Mesothelial cell of epicardium (in vitro differentiated cells): Measurements from ENCODE around the gene TMEM62. TPM values are rescaled to one million over a fixed set of nuclear protein-coding genes. Genes with fewer than 3 reads are reported as not detected.

Experiments
- DNase-seq, 2 experiments: peaks; one replicate each; pipeline ENCODE4 v3.0.0; 2021; ENCODE audit warnings: low spot score in 2 of 2; ENCODE audit not compliant: unreplicated experiment in 2 of 2
- H3K27ac Mint-ChIP-seq: 2 replicates; pipeline ENCODE4 v1.8.0; 2021; ENCODE audit warnings: mixed read lengths
- H3K27me3 Mint-ChIP-seq: 2 replicates; pipeline ENCODE4 v1.8.0; 2021; ENCODE audit warnings: low read depth, mixed read lengths
- H3K36me3 Mint-ChIP-seq: 2 replicates; pipeline ENCODE4 v1.8.0; 2021; ENCODE audit warnings: mixed read lengths
- H3K4me1 Mint-ChIP-seq: 2 replicates; pipeline ENCODE4 v1.8.0; 2021; ENCODE audit warnings: mixed read lengths
- H3K4me3 Mint-ChIP-seq: 2 replicates; pipeline ENCODE4 v1.8.0; 2021; ENCODE audit warnings: mild to moderate bottlenecking, moderate library complexity, mixed read lengths
- H3K9me3 Mint-ChIP-seq: 2 replicates; pipeline ENCODE4 v1.8.0; 2021; ENCODE audit warnings: mixed read lengths
- total RNA-seq: library from RNA; stranded (reverse); gene quantifications from 3 replicates; pipeline ENCODE4 v1.2.1, GENCODE V29; 2021
- TF ChIP-seq, protein P1 (sequence below): fragments of 200-600 bp; sonication (generic); IDR thresholded peaks from one replicate; pipeline ENCODE4 v1.5.0; 2021; ENCODE audit warnings: antibody characterized with exemption; ENCODE audit not compliant: unreplicated experiment

TMEM62 gene
- total RNA-seq, 1 donor from 2014 or later = 13.4 TPM

DNA sequence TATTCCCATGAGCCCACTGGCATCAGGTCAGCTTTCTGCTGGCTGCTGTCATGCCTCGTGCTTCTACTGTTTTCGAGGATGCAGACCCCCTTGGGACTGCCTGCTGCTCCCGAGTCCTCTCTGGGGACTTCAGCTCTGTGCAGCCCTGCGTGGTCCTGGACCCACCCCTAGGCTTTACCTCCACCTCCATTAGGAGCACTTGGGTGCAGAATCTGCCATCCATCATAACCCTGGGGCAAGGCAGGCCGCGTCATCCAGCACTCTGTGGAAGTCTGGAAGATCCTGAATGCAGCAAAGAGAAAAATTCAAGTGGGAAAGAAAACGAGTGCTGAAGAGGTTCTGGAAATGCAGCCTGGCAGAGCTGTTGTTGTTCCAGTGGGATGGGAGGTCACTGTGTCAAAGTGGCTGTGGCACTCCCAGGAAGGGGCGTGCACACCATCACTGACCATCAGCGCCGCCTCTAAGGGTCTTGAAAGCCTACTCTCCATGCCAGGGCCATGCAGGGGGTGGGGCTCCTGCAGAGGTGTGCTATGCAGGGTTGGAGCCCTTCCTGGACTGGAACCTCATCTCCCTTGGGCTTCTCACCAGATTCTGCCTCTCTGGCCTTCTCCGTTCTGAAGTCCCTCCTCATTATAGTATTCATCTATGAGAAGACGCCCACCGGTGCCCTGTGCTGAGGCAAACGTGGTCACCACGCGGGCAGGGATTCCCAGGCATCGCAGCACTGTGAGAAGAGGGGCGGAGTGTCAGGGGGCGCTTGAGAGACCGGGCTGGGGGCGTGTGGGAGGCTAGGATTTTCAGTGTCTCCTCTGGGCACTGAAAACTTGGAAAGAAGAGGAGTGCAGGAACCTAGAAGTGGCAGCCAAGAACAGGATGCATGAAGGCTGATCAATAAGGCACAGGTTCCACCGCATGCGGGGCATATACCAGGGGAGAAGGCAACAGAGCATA, 74.9 kb downstream of the TMEM62 start:
- Mint-ChIP-seq H3K27me3 (peaks cover 52% of the 10 kb centered on the region), H3K4me3 (no peak overlapping the region)
- DNase-seq = no peak

DNA sequence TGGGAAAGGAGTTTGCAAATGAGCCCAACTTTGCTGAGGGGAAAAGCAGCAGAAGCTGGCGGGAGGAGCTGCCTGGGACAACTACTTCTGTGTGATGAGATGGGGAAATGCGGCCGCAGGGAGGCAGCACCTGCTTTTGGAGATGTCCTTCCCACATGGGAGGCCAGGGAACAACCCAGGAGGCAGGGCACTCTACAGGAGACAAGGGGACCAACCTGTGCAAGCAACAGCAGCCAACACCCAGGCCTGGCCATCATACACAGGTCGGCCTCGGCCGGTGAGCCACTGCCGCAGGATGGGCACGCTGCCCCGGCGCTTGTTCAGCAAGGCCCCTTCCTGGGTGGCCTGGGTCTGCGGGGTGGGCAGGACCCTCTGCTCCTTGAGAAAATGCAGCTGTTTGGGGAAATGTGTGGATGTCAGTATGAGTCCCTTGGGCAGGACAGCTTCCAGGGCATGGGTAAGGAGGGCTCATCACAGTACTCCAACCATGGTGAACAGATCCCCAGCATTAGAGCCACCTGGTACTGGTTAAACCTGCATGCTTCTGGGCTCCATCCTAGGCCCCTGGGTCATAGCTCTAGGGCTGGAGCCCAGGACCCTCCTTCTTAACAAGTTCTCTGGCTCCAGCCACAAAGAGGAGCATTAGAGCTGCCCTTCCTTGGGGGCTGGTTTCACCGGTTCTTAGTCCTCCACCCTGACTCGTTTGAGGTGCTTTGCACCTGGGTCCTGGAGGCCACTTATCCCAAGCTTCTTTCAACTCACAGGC, 75.9 kb downstream of the TMEM62 start:
- H3K4me3 Mint-ChIP-seq = no peak overlapping the region
- H3K27ac Mint-ChIP-seq = no peak overlapping the region
- no peaks in the 10 kb centered on the region for H3K9me3 Mint-ChIP-seq
- H3K4me1 Mint-ChIP-seq = peaks cover under 1% of the 10 kb centered on the region
- H3K36me3 Mint-ChIP-seq = no peaks in the 10 kb centered on the region
- TF ChIP-seq, protein P1, sequence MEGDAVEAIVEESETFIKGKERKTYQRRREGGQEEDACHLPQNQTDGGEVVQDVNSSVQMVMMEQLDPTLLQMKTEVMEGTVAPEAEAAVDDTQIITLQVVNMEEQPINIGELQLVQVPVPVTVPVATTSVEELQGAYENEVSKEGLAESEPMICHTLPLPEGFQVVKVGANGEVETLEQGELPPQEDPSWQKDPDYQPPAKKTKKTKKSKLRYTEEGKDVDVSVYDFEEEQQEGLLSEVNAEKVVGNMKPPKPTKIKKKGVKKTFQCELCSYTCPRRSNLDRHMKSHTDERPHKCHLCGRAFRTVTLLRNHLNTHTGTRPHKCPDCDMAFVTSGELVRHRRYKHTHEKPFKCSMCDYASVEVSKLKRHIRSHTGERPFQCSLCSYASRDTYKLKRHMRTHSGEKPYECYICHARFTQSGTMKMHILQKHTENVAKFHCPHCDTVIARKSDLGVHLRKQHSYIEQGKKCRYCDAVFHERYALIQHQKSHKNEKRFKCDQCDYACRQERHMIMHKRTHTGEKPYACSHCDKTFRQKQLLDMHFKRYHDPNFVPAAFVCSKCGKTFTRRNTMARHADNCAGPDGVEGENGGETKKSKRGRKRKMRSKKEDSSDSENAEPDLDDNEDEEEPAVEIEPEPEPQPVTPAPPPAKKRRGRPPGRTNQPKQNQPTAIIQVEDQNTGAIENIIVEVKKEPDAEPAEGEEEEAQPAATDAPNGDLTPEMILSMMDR = no peak
- no peak for DNase-seq
- H3K27me3 Mint-ChIP-seq = peaks cover 50% of the 10 kb centered on the region

More for the DNA sequence above, 74.9 kb downstream of the TMEM62 start:
- Mint-ChIP-seq H3K9me3 (no peaks in the 10 kb centered on the region), H3K27ac (no peak overlapping the region), H3K4me1 (peaks cover 2% of the 10 kb centered on the region), H3K36me3 (no peaks in the 10 kb centered on the region)
- TF ChIP-seq, protein P1 = no peak

DNA sequence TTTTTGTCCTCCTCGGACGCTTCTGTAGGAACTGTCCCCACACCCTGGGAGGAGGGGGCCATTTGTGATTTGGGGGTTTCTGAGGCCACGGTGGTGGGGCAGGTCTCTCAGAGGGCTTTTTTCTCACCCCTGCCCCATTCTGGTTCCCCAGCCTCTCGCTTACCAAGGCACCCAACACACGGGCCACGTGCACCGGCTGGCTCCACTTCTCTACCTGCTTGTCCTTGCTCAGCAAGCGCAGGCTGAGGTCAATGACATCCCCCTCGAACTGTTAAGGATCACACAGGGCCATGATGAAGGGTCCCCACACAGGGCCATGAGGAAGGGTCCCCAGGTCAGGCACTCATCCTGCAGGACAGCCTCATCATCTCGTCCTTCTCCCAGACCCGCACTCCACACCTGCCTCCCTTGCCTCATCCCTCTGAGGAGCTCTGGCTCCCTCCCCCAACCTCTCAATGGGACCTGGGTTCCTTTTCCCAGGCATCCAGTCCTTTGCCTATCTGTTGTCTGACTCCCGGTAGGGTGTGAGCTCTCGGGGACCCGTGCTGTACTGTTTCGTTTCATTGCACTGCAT, 76.9 kb downstream of the TMEM62 start:
- Mint-ChIP-seq H3K27me3 (peaks cover 48% of the 10 kb centered on the region), H3K27ac (no peak overlapping the region), H3K9me3 (no peaks in the 10 kb centered on the region), H3K4me3 (no peak overlapping the region), H3K36me3 (no peaks in the 10 kb centered on the region), H3K4me1 (no peaks in the 10 kb centered on the region)
- TF ChIP-seq, protein P1 = no peak
- no peak for DNase-seq

DNA sequence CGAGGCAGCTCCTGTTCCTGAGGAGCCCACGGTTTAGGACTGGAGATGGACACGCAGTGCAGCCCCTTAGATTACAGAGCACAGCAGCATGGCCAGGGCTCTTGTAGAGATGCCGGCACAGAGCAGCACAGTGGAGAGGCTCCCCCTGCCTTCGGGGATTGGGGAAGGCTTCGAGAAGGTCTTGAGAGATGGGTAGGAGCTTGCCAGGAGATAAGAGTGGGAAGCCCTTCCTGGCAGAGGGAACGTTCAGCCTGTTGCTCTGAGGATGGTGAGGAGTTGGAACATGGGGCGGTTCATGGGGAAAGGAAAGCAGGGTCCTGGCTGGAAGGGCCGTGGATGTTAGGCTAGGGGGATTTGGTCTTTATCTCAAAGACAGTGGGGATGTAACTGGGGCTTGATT, 77.4 kb downstream of the TMEM62 start:
- no peaks in the 10 kb centered on the region for H3K4me1 Mint-ChIP-seq
- no peaks in the 10 kb centered on the region for H3K36me3 Mint-ChIP-seq
- TF ChIP-seq, protein P1 = no peak
- peaks cover 45% of the 10 kb centered on the region for H3K27me3 Mint-ChIP-seq
- no peaks in the 10 kb centered on the region for H3K9me3 Mint-ChIP-seq
- no peak for DNase-seq
- H3K27ac Mint-ChIP-seq = no peak overlapping the region
- no peak overlapping the region for H3K4me3 Mint-ChIP-seq

DNA sequence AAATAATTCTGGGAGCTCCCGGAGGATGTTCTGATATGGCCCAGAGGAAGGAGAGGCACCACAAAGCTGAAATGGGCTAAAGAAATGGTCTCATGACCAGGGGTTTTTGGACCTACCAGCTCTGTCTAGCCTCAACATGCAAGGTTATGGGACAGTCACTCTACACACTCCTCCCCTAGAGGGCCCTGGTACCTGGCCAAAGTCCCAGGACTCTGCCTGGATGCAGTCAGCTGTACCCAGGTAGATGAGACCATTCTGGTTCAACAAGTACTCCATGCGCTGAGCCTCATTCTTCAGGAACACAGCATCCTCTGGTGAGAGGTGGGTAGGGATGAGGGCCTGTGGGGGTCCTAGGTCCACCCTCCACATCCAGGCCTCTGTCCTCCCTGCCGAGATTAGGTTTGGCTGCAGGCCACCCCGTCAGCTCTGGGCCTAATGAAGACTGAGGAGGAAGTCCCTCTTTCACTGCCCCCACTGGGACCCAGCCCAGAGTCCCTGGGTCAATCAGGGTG, 77.9 kb downstream of the TMEM62 start:
- Mint-ChIP-seq H3K4me1 (no peaks in the 10 kb centered on the region), H3K36me3 (no peaks in the 10 kb centered on the region), H3K27ac (no peak overlapping the region), H3K27me3 (peaks cover 40% of the 10 kb centered on the region), H3K9me3 (no peaks in the 10 kb centered on the region), H3K4me3 (no peak overlapping the region)
- DNase-seq = no peak
- TF ChIP-seq, protein P1 = no peak
